Activated CD8-positive, alpha-beta memory T cell treated with anti-CD3 and anti-CD28 coated beads for 48 hours (primary cell): ENCODE results near the gene CYB5R4.
A peak's percentile ranks its signal among the peaks of the same experiment; 100 is the strongest.

Experiments used
- DNase-seq, 3 experiments: peaks; one replicate each; pipeline ENCODE4 v3.0.0-alpha.2; 2020; ENCODE audit warnings: low read depth in 2 of 3, low spot score in 2 of 3

The CYB5R4 gene

DNA sequence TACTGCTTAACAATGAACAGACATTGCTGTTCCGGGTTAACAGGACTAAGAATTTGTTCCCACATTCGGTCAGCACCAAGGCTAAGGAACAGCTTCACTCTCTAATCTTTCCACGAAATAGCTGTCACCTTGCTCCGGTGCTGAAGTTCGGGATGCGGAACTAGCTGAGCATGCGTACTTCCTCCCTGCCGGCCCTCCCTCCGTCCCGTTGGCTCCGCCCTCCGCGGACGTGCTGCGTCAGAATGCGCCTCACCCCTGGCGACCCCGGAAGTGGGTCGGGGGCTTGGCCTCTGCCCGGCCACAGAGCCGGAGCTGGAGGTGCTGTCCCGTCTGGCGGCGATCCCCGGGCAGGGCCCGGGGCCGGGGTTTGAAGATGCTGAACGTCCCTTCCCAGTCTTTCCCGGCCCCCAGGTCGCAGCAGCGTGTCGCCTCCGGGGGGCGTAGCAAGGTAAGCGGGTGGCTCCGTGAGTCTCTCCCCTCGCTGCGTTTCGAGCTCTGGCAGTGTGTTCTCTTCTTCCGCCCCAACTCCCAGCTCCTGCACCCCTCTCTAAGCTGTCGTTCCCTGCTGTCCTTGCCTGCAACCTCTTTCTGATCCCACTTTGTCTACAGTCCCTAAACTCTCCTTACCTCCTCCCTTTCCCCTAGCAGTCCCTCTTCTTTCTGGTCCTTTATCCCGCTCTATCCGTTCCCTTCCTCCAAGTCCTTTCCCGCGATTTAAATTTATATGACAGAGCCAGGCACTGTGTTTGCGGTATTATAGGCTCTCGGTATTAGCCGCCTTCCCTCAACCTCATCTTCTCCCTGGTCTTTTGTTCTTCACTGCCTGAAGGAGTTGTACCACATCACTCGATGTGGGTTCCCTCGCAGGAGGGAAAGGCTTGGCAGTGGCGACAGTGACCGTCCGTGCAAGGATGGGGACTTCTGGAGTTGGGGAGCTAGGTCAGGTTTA is at the start of gene CYB5R4:
Gene CYB5R4, plus strand, starts transcription at position 280 of the 949 bp plus-strand sequence. Its CDS starts 94 bp downstream, at position 374.
- DNase-seq: peak; percentile 79 to 83 (median 81)

GRCh38 chr6:83812595-83812994 is 46.9 kb upstream of the CYB5R4 start:
- DNase-seq: no peak

GRCh38 chr6:83815631-83816272 is 43.7 kb upstream of the CYB5R4 start:
- DNase-seq: no peak

DNA sequence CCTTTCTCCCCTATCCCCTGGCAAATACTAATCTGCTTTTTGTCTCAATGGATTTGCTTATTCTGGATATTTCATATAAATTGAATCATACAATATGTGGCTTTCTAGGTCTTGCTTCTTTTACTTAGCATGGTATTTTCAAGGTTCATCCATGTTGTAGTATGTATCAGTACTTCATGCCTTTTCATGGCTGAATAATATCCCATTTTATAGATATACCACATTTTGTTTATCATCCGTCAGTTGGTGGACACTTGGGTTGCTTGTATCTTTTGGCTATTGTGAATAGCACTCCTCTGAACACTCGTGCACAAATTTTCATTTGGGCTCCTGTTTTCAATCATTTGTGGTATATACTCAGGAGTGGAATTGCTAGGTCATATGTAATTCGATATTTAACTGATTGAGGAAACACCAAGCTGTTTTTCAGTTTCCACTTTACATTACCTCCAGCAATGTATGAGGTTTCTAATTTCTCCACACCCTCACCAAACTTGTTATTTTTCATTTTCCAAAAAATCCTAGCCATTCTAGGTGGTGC is 36.8 kb upstream of the CYB5R4 start:
- no peak for DNase-seq

- DNase-seq: no peak
These were observed 35.1 kb upstream of the CYB5R4 start for GRCh38 chr6:83824388-83824801.

- no peak for DNase-seq
These were observed 34.7 kb upstream of the CYB5R4 start for GRCh38 chr6:83824831-83825230.

DNA sequence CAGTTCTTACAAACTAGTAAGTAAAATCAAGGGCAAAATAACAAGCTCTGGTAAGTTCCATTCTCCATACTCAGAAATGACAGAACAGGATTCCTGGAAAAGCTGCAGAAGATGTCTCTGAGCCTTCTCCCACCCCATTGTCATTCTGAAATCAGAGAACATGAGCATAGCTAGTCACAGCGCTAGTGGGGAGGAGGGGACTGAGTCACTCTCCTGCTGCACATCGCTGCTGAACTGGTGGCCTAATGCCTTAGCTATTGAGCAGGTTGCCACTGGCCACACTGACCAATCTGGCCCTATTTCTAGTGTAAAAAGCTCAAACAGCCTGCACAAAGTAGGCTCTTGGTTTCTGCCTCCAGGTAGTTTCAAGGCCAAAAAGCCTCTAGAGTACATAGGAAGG is 32.4 kb upstream of the CYB5R4 start:
- no peak for DNase-seq

GRCh38 chr6:83838727-83839126 is 20.8 kb upstream of the CYB5R4 start:
- no peak for DNase-seq

DNA sequence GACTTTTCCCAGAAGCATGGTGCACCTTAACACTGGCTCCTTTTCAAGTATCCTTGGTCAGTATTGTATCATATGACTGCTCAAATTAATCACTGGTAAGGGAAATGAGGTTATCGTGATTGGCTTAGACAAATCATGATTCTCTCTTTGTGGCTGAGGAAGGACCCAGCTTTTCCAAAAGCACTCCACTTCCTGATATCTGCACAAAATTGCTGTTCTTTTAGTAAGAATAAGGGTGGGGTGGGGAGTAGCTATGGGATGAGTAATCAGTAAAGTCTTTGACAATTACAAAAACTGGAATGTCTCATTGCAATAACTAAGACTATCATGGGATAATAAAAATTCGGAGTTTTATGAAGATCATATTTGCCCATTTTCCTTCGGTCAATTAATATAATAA is 15.3 kb upstream of the CYB5R4 start:
- no peak for DNase-seq

GRCh38 chr6:83846291-83846690 is 13.2 kb upstream of the CYB5R4 start:
- DNase-seq: no peak

- DNase-seq: no peak
These were observed 12.3 kb upstream of the CYB5R4 start for GRCh38 chr6:83847179-83847578.

DNA sequence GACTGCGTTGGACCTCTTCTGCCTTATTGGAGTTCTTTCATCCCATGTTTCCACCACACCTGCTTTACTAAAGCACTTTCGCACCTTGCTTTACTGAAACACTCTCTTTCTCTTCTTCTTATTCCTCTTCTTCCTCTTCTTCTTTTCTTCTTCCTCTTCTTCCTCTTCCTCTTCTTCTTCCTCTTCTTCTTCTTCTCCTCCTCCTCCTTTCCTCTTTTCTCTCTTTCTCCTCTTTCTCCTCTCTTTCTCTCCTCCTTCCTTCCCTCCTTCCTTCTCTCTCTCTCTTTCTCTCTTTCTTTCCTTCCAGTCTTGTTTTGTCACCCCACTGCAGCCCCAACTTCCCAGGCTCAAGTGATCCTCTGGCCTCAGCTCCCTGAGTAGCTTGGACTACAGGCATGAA is 10.4 kb upstream of the CYB5R4 start:
- no peak for DNase-seq

GRCh38 chr6:83849610-83850009 is 9.9 kb upstream of the CYB5R4 start:
- DNase-seq: no peak

DNA sequence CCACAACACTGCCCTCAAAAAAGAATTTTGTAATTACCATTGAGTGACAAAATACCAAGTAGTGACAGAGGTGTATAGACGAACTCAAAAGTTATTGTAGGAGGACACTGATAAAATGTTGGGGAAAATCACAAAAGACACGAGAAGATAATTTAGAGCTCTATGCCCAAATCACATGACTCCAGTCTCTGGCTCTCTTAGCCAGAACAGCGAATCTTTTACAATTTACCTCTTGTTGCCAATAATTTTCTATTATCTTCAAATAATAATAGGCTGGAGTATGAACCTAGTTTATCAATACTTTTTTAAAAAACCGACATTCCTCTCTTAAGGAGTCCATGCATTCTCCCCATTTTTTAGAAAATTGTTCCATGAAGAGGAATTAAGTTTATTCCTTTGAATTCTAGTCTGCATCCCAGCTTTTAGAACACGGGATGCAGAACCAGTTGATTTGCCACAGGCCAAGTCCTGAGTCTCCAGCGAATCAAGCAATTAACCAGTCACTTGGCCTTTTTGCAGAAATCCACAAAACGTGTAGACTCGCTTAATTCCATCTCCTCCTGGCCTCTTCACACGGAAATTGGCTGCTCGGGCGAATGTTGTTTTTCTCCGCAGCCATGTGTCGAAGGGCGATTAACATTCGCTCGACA is 6.8 kb upstream of the CYB5R4 start:
- DNase-seq: no peak

- no peak for DNase-seq
These were observed 6.1 kb upstream of the CYB5R4 start, which contains the start of gene RIPPLY2 for GRCh38 chr6:83853178-83854000. RIPPLY2 (plus strand) TSS chr6:83853360; CDS start chr6:83853417, 57 bp downstream.

DNA sequence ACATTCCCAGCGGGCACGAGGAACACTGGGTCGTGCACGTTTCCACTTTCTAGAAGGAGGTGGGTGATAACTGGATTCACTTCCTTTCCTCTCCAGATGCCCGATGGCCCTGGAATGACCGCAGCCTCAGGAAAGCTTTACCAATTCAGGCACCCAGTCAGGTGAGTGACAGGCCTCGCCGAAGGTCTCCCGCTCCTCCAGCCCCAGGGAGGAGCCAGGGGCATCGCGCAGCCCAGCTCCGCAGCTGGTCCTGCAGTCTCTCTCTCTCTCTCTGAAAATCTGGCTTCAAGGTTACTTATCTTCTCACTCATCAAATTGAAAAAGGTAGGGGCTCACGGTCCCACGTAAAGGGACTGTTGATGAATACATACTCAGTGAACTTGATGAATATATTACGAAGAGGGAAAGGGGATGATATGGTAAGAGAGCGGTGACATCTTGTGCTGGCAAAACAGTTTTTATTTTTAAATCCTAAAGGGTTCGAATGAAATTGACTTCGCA is 5.4 kb upstream of the CYB5R4 start:
- DNase-seq: no peak

DNA sequence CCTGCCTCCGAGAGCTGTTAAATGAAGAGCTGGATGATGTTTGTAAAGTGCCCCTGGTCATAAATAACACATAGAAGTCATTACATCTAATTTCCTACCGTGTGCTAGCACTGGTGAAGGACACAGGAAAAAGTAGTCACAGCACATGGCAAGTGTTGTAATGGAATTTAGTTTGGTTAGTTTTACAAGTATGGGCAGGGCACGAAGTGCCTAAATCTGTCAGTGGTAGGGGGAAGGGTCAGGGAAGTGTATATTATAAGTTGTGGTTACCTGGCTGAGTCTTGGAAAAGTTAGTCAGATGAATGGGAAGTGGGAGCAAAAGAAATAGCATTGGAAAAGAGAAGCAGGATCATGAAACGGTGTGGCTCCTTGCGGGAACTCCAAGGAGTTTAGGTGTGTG is 4.7 kb upstream of the CYB5R4 start:
- no peak for DNase-seq

DNA sequence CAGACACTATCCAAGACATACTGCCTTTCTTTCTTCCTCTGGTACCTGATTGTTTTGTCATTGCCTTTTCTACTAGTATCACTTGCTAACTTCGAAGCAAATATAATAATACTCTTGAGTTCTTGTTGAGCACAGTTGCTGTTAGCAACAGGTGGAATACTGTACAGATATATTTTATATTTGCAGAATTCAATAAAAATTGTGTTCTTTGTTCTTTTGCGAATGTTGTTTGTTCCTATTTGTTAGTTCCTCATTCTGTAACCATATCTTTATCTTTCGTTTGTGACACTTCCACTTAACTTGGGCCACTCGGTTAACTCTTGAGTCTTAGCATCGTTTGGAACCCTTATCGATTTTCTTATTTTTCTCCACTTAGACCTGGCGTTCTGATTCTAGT is 868 bp downstream of the CYB5R4 start:
- DNase-seq: no peak

- no peak for DNase-seq
These were observed 1.4 kb downstream of the CYB5R4 start for GRCh38 chr6:83860782-83861495.
